Ishikawa (cell line): Measurements from ENCODE around the gene AWAT2.

Source experiments
- REST ChIP-seq: IDR thresholded peaks from 2 replicates; pipeline ENCODE4 v1.6.1; 2012; ENCODE audit warnings: low read depth, mild to moderate bottlenecking
- TAF1 ChIP-seq: IDR thresholded peaks from 2 replicates; pipeline ENCODE4 v1.6.1; 2012; ENCODE audit warnings: low read depth, mild to moderate bottlenecking

- TF ChIP-seq TAF1 (no peak), REST (no peak)
These were observed 35.0 kb upstream of the AWAT2 start for GRCh38 chrX:70084592-70085240.
